MM.1S (cell line): ENCODE results near the gene C1QTNF7.

ENCODE experiments used
- CTCF ChIP-seq: fragments of 300-600 bp; sonication (generic); IDR thresholded peaks from 2 replicates; pipeline ENCODE4 v1.5.1; 2016; ENCODE audit warnings: antibody characterized with exemption, low read length, mixed read lengths
- EZH2 ChIP-seq: fragments of 300-600 bp; sonication (generic); optimal IDR thresholded peaks from 2 replicates; pipeline ENCODE3; 2017; ENCODE audit warnings: low read depth, mild to moderate bottlenecking, antibody characterized with exemption, low read length, mixed read lengths
- EZH2phosphoT487 ChIP-seq: fragments of 300-600 bp; sonication (generic); IDR thresholded peaks from 2 replicates; pipeline ENCODE4 v1.6.1; 2018; ENCODE audit warnings: antibody characterized with exemption, low read length

- no peak for TF ChIP-seq CTCF
- no peak for TF ChIP-seq EZH2
- TF ChIP-seq EZH2phosphoT487, result no peak
Measured at GRCh38 chr4:15410750-15411149, 17.1 kb upstream of the C1QTNF7 start.
